Measurements from ENCODE around the gene PTPRG.

GRCh38 chr3:61702453-61702852, 141.1 kb downstream of the PTPRG start:
- TF ChIP-seq POLR2A (IDR thresholded peaks at IDR 0.05): no peak
- TF ChIP-seq, protein P1, sequence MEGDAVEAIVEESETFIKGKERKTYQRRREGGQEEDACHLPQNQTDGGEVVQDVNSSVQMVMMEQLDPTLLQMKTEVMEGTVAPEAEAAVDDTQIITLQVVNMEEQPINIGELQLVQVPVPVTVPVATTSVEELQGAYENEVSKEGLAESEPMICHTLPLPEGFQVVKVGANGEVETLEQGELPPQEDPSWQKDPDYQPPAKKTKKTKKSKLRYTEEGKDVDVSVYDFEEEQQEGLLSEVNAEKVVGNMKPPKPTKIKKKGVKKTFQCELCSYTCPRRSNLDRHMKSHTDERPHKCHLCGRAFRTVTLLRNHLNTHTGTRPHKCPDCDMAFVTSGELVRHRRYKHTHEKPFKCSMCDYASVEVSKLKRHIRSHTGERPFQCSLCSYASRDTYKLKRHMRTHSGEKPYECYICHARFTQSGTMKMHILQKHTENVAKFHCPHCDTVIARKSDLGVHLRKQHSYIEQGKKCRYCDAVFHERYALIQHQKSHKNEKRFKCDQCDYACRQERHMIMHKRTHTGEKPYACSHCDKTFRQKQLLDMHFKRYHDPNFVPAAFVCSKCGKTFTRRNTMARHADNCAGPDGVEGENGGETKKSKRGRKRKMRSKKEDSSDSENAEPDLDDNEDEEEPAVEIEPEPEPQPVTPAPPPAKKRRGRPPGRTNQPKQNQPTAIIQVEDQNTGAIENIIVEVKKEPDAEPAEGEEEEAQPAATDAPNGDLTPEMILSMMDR (IDR thresholded peaks at IDR 0.05): no peak
